Upper lobe of left lung (tissue), 4 donors: ENCODE results near the gene SGIP1.

Experiments used
- CTCF ChIP-seq, 6 experiments: fragments of 450-650 bp in 4 of 6; fragments of 200-600 bp in 2 of 6; sonication (generic) in 2 of 6; IDR thresholded peaks; one replicate each; pipeline ENCODE4 v1.5.1; 2016 to 2019; ENCODE audit warnings: antibody characterized with exemption in 6 of 6
- POLR2A ChIP-seq, 4 donors: fragments of 450-650 bp; IDR thresholded peaks; one replicate each; pipeline ENCODE4 v1.5.1; 2016 to 2017; ENCODE audit warnings: antibody characterized with exemption in 4 of 4, mild to moderate bottlenecking in 2 of 4

- TF ChIP-seq CTCF (IDR thresholded peaks at IDR 0.05) = no peak
- no peak for TF ChIP-seq POLR2A (IDR thresholded peaks at IDR 0.05)
Measured at GRCh38 chr1:66767626-66768025, 233.7 kb downstream of the SGIP1 start.
